Kidney glomerular epithelial cell (primary cell): ENCODE measurements around the gene ELP4.

Experiments used
- DNase-seq: peaks from one replicate; lab custom pipeline; 2025; lab: John Stamatoyannopoulos, UW

ELP4 gene

DNA sequence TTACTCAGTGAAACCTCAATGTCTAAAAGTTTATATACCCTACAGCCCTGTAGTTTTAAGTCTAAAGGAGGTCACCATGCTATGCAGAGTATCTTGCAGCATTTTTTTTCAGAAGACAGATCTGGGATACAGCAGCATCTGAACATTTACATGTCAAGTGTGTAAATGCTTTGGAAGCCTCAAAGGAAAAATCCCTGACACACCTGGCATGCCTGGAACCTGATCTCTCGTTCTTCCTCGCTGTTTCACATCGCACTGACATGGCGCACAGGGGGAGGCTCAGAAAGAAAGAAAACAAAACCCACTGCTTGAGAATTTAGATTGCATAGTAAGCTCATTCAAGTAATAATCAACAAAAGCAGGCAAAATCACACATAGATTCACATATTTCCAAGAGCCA, 270.5 kb downstream of the ELP4 start:
- DNase-seq: no peak

DNA sequence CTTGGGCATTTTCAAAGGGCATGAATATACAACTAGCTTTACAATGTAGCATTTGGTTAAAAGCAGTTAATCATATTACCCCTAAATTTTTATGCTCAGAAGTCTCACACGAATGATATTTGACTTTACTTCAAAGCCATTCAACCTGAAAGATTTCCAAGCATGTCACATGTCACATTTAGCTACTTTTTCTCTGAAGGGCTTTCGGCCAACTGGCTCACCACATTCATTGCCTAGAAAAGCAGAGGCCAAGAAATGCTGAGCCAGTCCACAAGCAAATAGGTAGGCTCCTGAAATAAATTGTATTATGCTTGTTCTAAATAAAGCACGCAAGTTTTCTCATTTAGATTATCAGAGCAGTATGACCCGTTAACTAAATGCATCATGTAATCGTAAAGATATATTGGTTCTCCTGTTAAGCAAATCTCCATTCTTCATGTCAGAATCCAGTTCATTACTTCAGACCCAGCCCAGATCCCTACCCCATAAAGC, 271.0 kb downstream of the ELP4 start:
- DNase-seq: no peak

DNA sequence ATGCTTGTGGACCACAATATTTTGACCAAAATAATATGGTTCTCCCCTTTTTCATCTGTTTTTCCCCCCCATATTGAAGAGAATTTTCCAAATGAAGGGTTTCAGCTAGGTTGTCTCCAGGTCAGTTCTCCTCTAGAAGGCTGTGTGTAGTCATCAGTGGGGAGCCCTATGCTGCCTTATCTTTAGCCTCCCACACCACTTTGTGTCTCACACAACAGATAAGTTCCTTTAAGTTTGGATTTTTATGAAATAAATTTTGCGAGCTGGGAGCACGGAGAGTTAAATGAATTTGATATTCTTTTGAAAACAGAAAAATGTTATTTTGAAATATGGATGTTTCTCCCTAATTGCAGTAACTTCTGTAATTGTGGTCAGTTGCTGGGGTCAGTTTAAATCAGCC, 272.7 kb downstream of the ELP4 start:
- no peak for DNase-seq

DNA sequence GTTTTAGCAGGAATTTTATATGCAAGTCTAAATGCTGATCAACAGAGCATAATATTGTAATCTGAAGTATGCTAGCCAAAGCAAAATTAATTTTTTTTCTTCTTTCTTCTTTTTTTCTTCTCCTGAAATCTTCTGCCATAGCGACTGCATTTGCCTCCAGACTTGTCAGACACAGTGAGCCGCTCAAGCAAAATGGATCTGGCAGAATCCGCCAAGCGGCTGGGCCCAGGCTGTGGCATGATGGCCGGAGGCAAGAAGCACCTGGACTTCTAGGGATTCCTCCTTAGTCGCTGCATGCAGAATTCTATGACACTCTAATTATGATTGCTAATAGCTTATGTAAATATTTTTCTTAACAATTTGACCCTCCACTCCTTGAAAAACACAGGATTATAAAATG, 273.7 kb downstream of the ELP4 start:
- no peak for DNase-seq

DNA sequence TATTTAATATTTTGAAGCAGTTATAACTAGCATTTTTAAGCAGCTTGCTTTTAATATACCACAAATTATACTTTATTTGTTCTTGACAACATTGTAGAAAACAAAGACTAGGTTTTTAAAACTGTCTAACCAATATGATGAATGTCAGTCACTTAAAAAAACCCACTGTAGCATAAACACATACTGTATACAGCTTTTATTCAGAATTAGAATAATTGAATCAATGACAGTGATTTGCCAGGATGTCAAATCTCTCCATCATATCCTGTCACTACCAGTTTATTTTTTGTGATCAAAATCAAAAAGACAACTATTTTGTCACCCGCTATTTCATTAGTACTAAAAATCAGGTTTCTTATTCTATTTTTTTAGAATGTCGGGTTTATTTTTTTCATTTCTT, 275.0 kb downstream of the ELP4 start:
- no peak for DNase-seq

DNA sequence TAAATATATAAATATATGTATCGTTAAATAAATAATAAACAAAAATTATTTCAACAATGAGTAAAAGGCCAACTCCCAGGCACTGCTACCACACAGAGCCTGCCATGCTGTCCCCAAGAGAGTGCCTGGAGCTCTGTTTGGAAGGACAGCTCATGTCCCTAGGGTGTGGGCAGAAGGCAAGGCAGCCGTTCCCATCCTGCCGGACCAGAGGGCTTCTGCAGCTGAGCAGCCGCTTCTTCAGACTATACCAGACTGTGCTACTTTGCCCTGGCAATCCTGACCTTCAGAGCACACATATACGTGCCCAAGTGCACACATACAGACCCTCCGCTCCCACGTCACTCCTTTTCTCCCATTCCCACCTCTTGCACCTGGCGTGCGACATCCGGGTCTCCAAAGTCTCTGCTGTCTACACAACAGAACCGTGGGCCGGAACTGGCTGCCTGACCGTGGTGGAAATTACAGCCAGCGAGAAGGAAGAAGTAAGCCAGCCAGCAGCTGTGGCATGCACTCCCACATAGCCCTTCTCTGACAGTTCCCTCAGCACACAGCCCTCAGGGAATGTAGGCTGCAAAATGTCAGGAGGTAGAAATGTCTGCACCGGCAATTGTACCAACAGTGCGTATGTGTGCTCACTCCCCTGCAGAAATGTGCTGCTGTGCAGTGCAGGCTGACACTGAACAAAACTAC, 277.6 kb downstream of the ELP4 start:
- DNase-seq: no peak

DNA sequence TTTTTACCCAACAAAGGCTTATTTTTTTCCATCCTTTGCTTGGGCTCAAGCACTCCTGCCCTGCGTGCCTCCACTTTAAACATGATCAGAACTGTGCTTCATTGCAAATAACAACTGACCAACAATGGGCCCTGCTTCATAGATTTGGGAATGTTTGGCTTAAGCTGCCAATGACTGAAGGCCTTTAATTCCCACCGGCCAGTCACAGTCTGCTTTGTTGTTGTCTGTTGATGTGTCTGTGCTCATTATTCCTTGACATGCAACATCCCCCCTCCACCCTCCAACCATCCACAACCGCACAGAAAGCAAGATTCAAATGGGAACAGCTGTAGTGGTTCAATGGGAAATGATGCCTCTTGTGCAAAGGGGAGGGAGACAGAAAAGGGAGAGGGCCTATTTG, 278.5 kb downstream of the ELP4 start:
- DNase-seq: no peak

DNA sequence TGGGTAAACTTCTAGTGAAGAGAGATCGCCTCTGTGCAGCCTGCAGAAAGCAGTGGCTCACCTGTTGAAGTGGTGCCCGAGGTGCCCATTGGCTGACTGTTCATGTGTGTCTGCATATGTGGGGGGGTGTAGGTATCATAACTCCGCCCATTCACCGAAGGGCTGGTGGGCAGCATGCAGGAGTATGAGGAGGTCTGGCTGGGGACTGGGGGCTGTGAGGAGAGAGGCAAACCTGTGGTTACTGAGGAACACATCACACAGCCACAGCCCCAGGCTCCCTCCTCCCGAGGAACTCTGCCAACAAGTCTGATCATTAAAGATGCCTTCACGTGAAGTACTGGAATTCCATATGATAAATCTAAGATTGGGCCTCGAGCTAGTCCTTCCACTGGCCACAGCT, 281.1 kb downstream of the ELP4 start:
- no peak for DNase-seq

DNA sequence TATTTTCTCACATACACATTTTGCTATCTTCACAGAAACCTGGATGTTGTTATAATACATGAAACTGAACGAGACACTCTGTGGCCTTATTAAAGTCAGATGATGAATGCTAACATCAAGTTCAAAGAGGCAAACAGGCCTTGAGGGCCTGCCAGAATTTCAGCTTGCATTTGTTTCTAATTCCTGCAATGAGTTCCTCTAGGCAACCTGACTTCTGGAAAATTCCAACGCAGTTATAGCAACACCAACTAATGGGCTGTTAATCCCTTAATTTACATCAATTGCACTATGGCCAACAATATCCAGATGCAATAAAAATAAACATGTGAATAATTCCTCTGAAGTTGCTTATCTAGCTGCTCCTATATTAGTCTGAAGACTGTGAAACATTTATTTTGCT, 282.5 kb downstream of the ELP4 start:
- no peak for DNase-seq

DNA sequence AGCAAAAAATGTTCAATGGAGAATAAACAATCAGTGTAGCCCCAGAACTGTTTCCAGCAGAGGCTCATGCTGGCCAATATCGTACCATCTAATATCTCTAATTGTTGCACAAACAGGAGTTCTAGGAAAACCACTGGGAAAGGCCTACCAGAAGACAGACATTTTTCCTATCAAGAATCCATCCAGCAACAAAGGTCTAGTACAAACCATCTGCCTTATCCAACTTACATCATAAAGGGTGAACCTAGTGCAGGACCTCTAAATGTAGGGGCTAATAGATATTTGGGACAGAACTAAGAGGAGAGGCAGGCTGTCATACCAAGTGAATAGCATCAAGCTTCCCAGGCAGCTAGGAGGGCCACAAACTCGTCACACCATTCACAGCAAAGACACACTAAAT, 282.9 kb downstream of the ELP4 start:
- DNase-seq: no peak

DNA sequence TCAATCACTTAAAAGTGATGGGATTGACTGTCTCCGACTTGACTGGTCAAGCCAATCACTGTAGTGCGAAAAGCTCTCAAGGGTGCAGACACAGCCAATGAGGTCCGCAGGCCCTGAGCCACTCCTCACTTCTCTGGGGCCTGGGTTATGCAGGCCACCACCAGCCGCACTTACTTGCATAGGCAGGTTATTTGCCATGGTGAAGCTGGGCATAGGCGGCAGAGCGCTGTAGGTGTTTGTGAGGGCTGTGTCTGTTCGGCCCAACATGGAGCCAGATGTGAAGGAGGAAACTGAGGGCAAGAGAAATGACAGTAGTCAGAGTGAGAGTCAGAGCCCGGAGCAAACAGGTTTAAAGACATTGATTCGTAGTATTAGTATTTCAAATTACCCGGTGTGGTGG, 283.7 kb downstream of the ELP4 start:
- no peak for DNase-seq

DNA sequence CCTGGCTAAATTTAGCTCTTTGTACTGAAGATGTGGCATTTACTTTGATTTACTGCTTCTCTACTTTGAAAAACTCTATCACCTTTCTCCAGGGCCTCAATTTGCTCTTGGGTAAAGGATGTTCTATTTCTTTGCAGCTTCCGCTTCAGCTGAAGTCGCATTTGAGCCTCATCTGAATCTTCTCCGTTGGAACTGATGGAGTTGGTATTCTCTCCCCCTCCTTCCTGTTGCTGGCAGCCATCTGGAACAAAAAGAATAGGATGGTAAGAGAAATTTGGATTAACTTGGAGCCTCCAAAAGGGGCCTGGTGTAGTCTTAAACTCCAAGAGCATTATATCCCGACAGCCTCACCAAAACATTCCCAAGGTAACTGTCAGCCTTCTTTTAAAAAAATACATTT, 285.0 kb downstream of the ELP4 start:
- no peak for DNase-seq

DNA sequence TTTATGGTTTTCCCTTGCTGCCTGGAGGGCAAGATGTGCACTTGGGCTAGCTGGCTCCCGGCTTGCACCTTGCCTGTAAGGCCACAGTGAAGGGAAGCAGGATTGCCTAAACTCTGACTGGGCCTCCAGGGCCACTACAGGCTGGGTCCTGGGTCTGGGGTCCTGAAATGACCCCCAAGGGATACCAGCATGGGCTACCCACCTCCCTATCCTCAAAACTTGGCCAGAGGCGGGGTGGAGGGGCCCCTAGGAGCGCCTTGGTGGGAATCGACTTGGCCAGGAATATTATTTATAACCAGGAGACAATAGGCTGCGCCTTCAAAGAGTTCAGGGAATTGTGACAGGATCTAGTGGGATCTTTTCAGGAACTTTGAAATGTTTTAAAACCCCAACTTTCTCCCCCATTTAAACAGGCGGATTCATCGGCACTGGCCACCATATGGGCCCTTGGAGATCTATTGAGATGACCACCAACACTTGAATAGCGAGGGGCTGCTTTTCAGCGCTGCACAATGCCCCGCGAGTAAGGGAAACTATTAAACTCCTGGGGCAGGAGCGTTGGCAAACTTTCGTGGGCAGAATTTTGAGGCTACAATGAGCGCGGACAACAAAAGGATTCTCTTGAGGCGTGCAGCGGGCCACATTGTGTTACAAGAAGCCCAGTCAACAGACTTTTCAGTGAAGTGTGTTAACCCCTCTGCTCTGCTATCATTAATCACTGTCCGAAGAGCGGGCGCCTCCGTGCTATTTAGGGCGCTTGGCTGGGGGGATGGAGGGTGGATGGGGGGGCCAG, 286.3 kb downstream of the ELP4 start:
- DNase-seq: no peak

DNA sequence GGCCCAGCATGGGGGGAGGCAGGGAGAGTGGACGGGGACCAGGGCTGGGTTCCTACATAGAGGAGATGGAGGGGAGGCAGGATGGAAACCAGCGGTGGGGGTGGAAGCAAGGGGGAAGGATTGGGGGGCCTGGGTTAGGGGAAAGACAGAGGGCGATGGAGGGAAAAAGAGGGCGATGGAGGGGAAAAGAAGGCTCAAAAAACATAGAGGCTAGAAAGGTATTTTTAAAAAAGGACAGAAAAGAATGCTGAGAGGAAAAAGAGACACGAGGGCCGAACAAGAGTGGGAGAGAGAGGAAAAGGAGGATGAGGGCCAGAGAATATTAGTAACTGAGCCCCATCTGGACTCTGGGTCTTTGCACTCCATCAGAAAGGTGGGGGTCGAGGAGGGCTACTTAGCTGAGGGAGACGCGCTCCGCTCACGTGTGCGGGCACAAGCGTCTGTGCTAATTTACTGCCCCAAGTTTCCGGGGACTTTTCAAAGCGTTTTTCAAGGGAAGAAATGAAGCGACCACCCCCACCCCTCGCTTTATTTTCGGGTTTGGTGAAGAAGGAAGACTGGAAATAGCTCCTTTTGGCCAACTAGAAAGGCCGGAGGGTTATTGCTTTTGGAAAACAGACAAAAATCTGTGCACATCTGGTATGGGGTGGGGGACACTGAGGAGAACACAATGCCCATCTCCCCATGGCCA, 287.1 kb downstream of the ELP4 start:
- DNase-seq: no peak

DNA sequence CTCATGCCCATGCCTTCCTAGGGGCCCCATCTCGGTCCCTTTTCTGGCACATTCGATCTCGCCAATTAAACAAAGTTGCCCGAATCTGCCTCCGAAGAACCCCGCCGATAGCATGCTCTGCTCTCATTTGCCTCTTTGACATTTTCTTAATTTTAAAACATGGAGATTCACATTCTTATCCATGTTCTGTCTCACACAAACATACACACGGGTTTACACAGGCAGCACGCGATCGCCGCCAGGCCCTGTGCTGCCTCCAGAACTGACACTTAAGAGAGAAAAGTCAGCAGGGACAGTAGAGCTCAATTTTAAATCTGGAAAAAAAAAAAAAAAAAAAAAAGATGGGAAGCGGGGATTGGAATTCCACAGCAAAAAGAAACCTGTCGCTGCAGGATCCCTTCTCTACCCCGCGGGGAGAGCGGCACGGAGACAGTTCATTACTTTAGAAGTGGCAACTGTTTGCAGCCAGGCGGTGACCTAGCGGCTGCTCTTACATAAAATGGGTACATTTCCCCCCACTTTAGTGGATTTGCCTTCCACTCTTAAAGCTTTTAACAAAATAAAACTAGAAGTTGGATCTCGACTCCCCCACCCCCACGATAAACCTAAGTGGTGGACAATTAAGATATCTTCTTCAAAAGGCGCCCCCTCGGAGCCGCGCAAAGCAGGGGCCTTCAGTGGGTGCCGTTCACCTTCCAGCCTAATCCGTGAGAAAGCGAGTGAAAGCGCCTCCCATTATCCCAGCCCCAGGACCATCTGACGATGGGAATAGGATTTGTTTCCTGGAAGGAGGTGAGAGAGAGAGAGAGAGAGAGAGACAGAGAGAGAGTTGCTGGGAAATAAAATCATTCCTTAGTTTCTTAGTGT, 287.9 kb downstream of the ELP4 start:
- DNase-seq: no peak

DNA sequence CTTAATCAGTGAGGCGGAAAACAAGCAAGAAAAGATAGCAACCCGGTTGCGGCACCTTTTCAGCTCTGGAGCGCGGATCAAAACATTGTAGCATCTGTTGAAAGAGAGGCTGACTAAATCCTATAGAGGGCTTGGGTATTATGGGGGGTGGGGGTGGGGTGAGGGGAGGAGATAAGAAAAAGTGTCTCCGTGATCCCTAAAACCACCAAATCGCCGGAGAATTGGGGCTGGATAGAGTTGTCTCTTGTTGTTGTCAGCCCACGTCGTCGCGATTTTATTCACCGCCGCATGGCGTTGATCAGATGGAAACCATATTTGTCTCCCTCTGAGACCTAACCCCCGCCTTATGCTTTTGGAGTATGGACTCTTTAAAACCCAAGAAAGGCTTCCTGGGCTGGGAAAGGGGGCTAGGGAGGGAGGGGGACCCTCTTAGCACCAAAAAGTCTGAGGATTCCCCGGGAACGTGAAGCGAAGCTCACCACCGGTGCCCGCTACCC, 288.5 kb downstream of the ELP4 start:
- no peak for DNase-seq

DNA sequence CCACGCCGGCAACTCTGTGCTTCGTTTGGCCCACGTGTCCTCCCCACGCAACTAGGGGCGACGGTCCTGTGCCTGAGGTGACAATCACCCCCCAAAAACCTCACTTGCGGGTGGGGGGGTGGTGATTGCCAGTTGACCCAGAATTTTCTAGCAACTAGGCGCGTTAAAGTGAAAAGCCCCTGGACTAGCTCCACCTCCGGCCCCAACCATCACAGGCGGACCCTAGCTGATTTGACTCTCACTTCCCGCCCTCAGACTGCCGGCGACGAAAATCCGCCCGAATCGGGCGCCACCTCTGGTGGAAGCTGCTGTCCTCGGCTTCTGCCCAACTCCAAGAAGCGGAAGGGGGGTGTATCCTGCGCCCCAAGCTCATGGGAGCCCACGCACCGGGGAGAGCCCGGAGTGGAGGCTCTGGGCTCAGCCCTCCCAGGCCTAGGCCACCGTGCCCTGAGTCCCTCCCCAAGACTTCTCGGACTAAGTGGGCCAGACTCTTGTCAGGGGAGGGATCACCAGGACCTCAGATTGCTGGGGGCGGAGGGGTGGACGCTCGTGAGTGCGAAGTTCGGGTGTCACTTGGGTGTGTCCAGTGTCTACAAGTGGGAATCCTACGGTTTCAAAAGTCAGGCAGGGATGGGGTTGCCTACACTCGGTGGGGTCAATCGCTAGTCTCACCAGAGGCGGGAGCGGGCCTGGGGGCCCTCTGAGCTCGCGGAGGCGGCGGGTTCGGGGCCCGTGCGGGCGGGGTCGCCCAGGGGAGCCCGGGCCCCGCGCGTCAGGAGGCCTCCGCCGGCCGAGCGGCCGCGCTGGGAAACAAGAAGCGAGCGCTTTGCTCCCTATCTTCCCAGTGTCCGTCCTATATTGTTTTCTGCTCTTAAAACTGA, 289.2 kb downstream of the ELP4 start:
- no peak for DNase-seq

DNA sequence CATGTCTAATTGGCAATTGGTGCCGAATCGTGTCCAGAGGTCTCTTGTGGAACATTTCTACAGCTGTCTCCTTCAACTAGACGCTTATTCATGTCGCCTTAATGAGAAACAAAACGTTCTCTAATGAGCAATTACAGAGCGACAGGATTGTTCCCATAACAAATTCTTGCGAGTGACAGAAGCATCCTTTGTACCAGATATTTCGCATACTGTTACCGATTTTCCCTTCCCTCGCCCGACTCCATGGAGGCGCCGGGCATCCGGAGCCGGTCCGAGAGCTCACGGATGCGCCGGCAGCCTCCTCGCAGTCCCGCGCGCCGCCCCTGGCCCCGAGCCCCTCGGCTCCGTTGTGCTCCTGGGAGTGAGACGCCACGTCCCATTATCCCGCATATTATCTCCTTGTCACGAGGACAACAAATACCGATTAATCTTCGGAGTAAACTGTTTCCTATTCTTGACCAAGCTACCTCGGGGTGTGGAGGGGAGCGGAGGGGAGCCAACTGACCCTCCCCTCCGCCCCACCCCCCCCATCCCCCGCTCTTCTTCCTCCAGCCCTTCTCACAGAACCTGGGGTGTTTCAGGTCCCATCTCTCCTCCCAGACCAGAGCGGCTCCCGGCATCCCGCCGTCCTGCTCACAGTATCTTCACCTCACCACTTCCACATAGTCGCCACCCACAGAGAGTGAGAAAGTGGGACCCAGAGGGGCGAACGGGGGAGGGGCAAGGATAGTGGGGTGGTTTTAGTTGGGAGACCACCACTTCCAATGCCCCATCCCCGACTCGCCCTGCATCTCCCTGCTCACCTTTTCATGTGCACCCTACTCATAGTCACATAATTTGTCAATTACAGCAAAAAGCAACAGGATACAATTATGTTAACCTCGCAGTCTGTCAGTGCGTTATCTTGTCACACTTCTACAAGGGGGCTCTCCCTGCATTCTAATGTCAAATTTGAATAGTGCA, 290.1 kb downstream of the ELP4 start:
- no peak for DNase-seq

DNA sequence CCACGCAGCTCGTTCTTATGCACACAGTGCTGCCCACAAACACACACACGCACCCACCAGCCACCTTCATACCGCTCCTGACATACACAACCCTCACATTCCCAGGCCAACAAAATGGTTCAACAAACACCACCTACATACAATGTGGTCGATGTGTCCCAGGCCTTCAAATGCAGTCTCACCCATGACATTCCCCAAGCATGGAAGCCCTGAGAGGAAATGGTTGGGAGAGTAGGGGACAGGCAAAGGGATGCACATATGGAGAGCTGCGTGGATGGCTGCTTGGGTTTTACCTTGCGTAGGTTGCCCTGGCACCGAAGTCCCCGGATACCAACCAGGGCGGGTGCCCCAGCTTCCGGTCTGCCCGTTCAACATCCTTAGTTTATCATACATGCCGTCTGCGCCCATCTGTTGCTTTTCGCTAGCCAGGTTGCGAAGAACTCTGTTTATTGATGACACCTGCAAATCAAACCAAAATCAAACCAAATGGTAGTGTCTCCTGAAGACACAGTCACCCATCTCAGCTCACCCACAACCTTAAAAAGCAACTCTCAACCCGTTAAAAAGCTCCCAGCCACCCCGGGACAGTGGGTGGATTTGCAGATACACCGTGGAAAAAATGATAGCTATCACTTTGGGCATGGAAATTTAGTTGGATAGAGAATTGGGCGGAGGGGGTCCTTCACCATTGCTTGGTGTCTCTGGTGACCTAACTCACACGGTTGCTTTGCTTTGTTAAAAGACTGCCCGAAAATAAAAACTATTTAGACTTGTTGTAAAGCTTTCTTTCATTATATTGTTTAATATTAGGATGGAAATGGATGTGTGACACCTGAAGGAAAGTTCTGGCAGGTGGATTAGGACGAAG, 291.1 kb downstream of the ELP4 start:
- DNase-seq: no peak
